SU-DHL-6 (cell line): ENCODE data around the gene APOM.

Experiments used
- H2AFZ ChIP-seq: fragments of 200-600 bp; sonication (generic); 2 replicates; pipeline ENCODE4 v1.6.1; 2014; ENCODE audit warnings: low read depth, mild to moderate bottlenecking, moderate library complexity, mixed read lengths, antibody characterized with exemption, low read length; ENCODE audit not compliant: severe bottlenecking
- H3F3A ChIP-seq: fragments of 200-600 bp; shearing (Covaris generic); 2 replicates; pipeline ENCODE4 v1.6.0; 2016; ENCODE audit warnings: antibody characterized with exemption, mild to moderate bottlenecking; ENCODE audit not compliant: insufficient read depth
- H3K27ac ChIP-seq: fragments of 200-600 bp; sonication (generic); 2 replicates; pipeline ENCODE4 v1.5.1; 2016; ENCODE audit warnings: low read depth, mild to moderate bottlenecking, low read length, moderate library complexity, mixed read lengths
- H3K27me3 ChIP-seq: fragments of 200-600 bp; sonication (generic), shearing (Covaris generic); 2 replicates; pipeline ENCODE4 v1.6.0; 2014; ENCODE audit warnings: mild to moderate bottlenecking, low read length
- H3K36me3 ChIP-seq: fragments of 200-600 bp; sonication (generic); 2 replicates; pipeline ENCODE4 v1.6.1; 2014; ENCODE audit warnings: mild to moderate bottlenecking, low read length, mixed read lengths
- H3K4me2 ChIP-seq: fragments of 300-600, 200-600 bp; shearing (Covaris generic), sonication (generic); 2 replicates; pipeline ENCODE4 v1.6.0; 2014; ENCODE audit warnings: low read length, low read depth, mild to moderate bottlenecking; ENCODE audit not compliant: poor library complexity, severe bottlenecking
- H3K4me3 ChIP-seq: fragments of 200-600 bp; sonication (generic); 2 replicates; pipeline ENCODE4 v1.5.1; 2014; ENCODE audit warnings: antibody characterized with exemption, low read length, mild to moderate bottlenecking, mixed read lengths; ENCODE audit not compliant: insufficient read depth, poor library complexity, severe bottlenecking
- H3K79me2 ChIP-seq: fragments of 200-600 bp; sonication (generic); 2 replicates; pipeline ENCODE4 v1.6.1; 2014; ENCODE audit warnings: mild to moderate bottlenecking, low read length, moderate library complexity; ENCODE audit not compliant: insufficient read depth
- H3K9ac ChIP-seq: fragments of 200-600 bp; sonication (generic); 2 replicates; pipeline ENCODE4 v1.7.0; 2014; ENCODE audit warnings: mild to moderate bottlenecking, low read length
- H3K9me2 ChIP-seq: fragments of 200-600 bp; sonication (generic); replicated peaks from 2 replicates; pipeline ENCODE4 v1.6.1; 2014; ENCODE audit warnings: low read length; ENCODE audit not compliant: insufficient read depth
- H3K9me3 ChIP-seq: fragments of 200-600 bp; sonication (generic); 2 replicates; pipeline ENCODE4 v1.6.1; 2014; ENCODE audit warnings: low read length, mixed read lengths; ENCODE audit not compliant: insufficient read depth
- H4K20me1 ChIP-seq: fragments of 200-600 bp; sonication (generic); 2 replicates; pipeline ENCODE4 v1.6.1; 2014; ENCODE audit warnings: low read depth, mild to moderate bottlenecking, antibody characterized with exemption, low read length, moderate library complexity, mixed read lengths
- CTCF ChIP-seq: fragments of 200-600 bp; sonication (generic); IDR thresholded peaks from one replicate; pipeline ENCODE4 v1.5.1; 2017; ENCODE audit warnings: antibody characterized with exemption, mild to moderate bottlenecking, low read length, moderate library complexity; ENCODE audit not compliant: insufficient read depth, poor library complexity, severe bottlenecking
- EZH2phosphoT487 ChIP-seq: fragments of 200-600 bp; sonication (generic), shearing (Covaris generic); conservative IDR thresholded peaks from 2 replicates; pipeline ENCODE4 v1.6.1; 2018; ENCODE audit warnings: mild to moderate bottlenecking, antibody characterized with exemption, low read length, moderate library complexity, mixed read lengths

APOM gene

GRCh38 chr6:31660381-31661261, 4.9 kb downstream of the APOM start, which contains the start of gene C6orf47:
Gene C6orf47, minus strand, starts transcription at chr6:31660778. Its CDS starts 831 bp downstream, at chr6:31659947.
- H3K4me2 ChIP-seq: peak within 1 kb of the TSS; percentile 75
- no peaks in the 10 kb centered on the region for H3K9me2 ChIP-seq
- peak within 1 kb of the TSS; percentile 76 for H3K9ac ChIP-seq
- H3K79me2 ChIP-seq: peaks cover 46% of the 10 kb centered on the region
- no peaks in the 10 kb centered on the region for H4K20me1 ChIP-seq
- peak within 1 kb of the TSS; percentile 66 for H3K27ac ChIP-seq
- no peaks in the 10 kb centered on the region for H3K36me3 ChIP-seq
- H3K9me3 ChIP-seq: no peaks in the 10 kb centered on the region
- H2AFZ ChIP-seq: peak within 1 kb of the TSS; percentile 22
- peaks cover 27% of the 10 kb centered on the region for H3F3A ChIP-seq
- H3K4me3 ChIP-seq: peak within 1 kb of the TSS; percentile 75
- H3K27me3 ChIP-seq: no peaks in the 10 kb centered on the region
- no peak for TF ChIP-seq EZH2phosphoT487
- TF ChIP-seq CTCF: no peak

- H3K36me3 ChIP-seq: no peaks in the 10 kb centered on the region
- H3F3A ChIP-seq: peaks cover 28% of the 10 kb centered on the region
- peak overlapping the region; percentile 66 for H3K27ac ChIP-seq
- H4K20me1 ChIP-seq: no peaks in the 10 kb centered on the region
- peak overlapping the region; percentile 81 for H3K4me2 ChIP-seq
- no peak overlapping the region for H2AFZ ChIP-seq
- peak overlapping the region; percentile 76 for H3K9ac ChIP-seq
- H3K9me3 ChIP-seq: no peaks in the 10 kb centered on the region
- no peaks in the 10 kb centered on the region for H3K27me3 ChIP-seq
- no peaks in the 10 kb centered on the region for H3K9me2 ChIP-seq
- H3K79me2 ChIP-seq: peaks cover 52% of the 10 kb centered on the region
- H3K4me3 ChIP-seq: peak overlapping the region; percentile 75
- TF ChIP-seq CTCF (no peak), EZH2phosphoT487 (no peak)
Observed at GRCh38 chr6:31661262-31662123, 5.8 kb downstream of the APOM start.

GRCh38 chr6:31662124-31662723, 6.5 kb downstream of the APOM start:
- TF ChIP-seq EZH2phosphoT487: no peak
- no peak for TF ChIP-seq CTCF
- Histone ChIP-seq H3K79me2 (peaks cover 60% of the 10 kb centered on the region), H3K4me2 (peak overlapping the region; percentile 81), H3K27me3 (no peaks in the 10 kb centered on the region), H4K20me1 (no peaks in the 10 kb centered on the region), H3K9me2 (no peaks in the 10 kb centered on the region), H3K36me3 (0 out of 2 replicates have a peak, but pooled peaks cover 3% of the 10 kb centered on the region), H3K27ac (peak overlapping the region; percentile 33), H3K9me3 (no peaks in the 10 kb centered on the region), H3K4me3 (no peak overlapping the region), H2AFZ (no peak overlapping the region), H3F3A (peaks cover 28% of the 10 kb centered on the region), H3K9ac (peak overlapping the region; percentile 82)
